HG03196 (cell line): Measurements from ENCODE around the gene PRDX1.
"Not testable (repeated sequence)": the region's sequence is repeated elsewhere in the genome, so short reads cannot be mapped to it uniquely, and the experiment has no call there.

Experiments used
- ATAC-seq: cut with Tn5 transposase; IDR thresholded peaks from one replicate; pipeline ENCODE4 v1.9.1; 2021; ENCODE audit not compliant: unreplicated experiment

PRDX1 gene

DNA sequence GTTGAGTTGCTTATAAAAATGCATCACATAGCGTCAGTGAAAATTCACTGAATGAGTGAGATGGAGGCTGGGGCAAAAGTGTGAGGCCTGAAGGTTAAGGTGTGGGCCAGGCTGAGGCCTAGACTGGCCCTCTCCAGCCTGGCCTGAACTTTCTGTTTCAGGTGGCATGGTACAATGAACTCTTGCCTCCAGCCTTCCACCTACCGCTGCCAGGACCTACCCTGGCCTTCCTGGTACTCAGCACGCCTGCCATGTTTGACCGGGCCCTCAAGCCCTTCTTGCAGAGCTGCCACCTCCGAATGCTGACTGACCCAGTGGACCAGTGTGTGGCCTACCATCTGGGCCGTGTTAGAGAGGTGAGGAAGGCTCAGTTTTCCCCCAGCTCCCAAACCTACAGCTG lies 14.5 kb downstream of the PRDX1 start:
- no peak for ATAC-seq

DNA sequence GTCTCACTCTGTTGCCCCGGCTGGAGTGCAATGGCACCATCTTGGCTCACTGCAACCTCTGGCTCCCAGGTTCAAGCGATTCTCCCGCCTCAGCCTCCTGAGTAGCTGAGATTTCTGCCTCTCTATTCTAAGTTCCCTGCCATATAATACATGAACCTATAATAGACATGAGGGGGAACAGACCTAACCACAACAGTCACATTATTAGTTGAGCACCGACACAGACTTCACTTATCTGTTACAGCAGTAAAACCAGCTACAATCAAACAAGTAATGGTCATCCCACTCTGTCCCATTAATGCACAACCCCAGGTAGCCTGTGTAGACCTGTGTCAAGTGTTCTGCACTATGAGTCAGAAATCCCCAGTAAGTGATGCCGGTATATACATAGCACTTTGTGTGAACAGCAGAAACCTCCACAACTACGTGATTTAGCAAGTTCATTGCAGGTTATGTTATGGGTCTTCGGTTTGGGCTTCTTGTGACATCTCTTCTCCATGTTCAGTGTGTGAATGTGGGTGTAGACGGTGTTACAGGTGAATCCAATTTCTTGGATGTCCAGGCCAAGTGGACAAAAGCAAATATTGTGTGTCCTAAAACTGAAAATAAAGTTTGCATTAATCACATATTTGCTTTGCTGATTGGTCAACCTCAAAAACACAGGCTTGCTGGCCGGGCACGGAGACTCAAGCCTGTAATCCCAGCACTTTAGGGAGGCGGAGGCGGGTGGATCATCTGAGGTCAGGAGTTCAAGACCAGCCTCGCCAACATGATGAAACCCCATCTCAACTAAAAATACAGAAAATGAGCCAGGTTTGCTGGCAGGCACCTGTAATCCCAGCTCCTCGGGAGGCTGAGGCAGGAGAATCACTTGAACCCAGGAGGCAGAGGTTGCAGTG lies 18.0 kb downstream of the PRDX1 start:
- ATAC-seq, result no peak

DNA sequence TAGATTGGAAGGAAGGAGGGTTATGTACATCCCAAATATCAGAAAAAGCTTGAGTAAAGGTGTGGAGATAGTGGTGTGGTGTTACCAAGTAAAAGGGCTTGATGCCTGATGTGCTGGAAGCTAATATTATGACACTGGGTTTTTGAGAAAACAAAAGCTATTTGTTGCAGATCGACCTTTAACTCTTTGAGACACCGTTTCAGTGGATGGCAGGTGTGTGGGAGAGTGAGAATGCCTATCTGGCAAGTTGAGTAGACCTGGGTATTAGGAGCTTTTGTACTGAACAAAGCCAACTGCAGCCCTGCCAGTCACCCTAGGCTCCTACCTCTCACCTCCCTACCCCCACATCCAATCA lies 20.2 kb downstream of the PRDX1 start:
- ATAC-seq, result no peak

DNA sequence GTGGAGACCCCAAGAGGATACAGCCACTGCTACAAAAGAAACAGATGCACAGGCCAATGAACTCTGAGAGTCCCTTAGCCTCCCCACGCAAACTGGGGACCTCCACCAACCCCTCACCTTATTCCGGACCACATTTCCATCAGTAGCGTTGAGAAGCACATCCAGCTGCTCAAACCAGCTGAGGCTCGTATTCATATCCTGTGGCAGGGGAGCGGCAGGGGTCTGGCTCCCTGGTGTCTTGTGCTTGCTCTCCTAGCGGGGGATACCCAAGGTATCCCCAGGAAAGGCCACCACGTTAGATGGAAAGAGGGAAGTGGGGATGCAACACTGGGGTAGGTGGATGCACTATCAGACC lies 22.3 kb downstream of the PRDX1 start:
- peak; percentile 5 for ATAC-seq

DNA sequence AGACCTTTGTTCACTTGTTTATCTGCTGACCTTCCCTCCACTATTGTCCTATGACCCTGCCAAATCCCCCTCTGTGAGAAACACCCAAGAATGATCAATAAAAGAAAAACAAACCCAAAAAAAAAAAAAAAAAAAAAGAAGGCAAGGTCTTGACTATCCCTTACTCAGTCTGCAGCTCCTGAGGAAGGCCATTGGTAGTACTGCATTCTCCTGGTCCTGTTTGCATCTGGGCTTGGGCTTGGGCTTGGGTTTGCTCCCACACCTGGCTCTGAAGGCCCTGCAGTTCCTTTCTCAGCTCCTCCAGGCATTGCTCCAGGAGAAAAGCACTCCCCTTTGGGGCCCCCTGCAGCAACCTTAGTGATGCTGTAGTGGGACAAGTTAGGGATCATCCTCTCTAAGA lies 23.4 kb downstream of the PRDX1 start:
- ATAC-seq, result no peak

DNA sequence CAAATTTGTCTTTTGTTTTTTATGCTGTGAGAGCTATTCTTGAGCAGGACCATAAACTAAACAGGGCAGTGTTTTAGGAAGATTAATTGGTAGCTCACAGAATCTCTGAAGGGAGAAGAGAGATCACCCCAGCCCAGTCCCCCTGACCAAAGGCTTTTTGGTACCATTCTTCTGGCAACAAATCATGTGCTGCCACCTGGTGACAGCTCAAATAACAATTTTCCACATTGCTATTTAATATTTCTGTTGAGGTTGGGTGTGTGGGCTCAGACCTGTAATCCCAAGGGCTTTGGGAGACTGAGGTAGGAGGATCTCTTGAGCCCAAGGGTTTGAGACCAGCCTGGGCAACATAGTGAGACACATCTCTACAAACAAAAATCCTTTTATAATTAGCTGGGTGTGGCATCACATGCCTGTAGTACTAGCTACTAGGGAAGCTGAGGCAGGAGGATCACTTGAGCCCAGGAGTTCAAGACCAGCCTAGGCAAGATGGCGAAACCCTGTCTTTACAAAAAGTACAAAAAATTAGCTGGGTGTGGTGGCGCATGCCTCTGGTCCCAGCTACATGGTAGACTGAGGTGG lies 28.5 kb downstream of the PRDX1 start:
- ATAC-seq, result no peak

DNA sequence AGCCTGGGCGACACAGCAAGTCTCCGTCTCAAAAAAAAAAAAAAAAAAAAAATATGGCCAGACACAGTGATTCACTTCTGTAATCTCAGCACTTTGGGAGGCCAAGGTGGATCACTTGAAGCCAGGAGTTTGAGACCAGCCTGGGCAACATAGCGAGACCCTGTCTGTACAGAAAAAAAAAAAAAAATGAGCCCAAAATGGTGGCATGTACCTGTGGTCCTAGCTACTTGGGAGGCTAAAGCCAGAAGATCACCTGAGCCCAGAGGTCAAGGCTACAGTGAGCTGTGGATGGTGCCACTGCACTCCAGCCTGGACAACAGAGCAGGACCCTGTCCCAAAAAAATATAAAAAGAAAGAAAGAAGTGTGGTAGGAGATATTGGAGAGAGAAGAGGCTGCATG lies 29.0 kb downstream of the PRDX1 start:
- ATAC-seq, result no peak

DNA sequence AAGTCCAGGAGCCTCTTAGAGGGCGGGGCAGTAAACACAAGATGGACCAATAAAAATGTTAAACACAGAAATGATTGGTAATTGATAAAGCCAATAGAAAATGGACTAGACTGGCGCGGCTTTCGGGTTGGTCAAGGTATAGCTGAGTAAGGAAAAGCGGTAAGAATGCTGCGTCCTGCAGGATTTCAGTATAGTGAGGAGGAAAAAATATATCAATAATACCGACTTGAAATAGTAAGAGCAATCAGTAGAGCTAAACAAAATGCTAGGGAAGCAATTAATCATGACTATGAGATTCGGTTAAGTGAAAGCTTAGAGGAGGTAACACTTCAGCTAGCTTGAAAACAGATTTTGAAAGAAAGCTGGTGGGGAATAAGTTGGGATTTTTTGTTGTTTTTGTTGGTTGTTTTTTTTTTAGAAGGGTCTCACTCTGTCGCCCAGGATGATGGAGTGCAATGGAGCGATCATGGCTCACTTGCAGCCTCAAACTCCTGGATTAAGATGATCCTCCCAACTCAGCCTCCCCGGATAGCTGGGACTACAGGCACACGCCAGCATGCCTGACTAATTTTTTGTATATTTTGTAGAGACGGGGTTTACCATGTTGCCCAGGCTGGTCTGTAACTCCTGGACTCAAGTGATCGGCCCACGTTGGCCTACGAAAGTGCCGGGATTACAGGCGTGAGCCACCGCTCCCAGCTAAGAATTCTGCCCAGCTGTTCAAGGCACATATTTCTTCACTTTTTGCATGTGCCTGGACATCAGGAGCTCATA lies 30.0 kb downstream of the PRDX1 start:
- no peak for ATAC-seq

DNA sequence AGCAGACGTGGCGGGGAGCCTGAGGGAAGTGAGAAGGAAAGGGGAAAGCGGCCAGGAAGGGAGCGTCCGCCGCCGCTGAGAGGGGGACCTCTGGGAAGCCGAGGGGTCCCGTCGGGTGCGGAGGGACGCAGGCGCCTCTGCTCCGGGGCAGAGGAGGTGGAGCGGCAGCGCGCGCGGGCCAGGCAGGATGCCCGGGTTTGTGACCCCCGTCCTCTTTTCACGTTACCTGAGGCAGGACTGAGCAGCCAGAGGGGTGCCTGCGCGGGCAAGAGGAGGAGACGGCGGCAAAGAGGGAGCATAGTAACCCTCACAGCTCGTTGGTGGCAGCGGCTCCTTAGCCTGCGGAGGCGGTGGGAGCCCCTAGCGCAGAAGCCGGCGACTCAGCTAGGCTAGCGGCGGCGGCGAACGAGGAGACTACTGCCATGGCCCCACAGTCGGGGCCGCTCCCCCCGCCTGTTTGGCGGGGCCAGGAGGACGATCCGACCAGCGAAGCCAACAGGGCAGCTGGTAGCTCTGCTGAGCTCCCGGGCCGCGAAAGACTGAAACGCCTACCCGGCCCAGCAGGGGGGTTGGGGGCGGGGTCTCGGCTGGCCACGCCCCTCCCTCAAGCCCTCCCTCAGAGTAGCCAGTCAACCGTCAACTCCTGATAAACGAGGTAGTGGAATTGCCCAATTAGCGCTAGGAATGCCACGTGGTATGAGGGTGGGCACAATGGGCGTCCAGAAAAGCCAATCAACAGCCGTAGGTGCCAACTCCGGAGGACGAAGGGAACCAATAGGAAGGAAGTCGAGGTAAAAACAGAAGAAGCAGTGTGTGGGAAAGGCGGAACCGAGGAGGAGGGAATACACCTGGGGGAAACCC lies 30.8 kb downstream of the PRDX1 start, which contains the start of gene TESK2:
TSS of gene TESK2 (minus strand) at position 538 of the 861 bp plus-strand sequence. CDS start 33,378 bp downstream, outside the sequence.
- ATAC-seq, result peak; percentile 88

DNA sequence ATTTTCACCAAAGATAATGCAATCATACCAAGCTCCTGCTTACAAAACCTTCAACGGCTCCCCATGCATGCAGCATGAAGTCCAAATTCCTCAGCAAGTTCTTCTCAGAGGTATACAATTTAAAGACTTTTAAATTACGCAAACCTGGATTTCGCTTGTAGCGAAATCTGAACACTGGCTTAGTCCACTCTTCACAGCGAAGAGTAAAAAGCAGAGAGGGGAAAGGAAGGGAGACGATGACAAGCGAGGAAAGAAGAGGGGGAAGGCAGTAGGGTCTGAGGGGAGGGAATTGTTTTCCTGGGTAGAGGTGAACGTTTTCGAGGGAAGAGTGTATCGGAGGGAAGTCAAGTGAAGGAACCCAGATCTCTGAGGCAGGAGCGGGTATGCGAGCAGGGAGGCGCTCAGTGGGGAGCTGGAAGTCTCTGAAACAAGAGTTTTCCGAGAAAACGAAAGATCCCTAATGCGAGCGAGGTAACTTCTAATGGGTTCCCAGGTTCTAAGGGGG lies 31.5 kb downstream of the PRDX1 start:
- ATAC-seq, result no peak

DNA sequence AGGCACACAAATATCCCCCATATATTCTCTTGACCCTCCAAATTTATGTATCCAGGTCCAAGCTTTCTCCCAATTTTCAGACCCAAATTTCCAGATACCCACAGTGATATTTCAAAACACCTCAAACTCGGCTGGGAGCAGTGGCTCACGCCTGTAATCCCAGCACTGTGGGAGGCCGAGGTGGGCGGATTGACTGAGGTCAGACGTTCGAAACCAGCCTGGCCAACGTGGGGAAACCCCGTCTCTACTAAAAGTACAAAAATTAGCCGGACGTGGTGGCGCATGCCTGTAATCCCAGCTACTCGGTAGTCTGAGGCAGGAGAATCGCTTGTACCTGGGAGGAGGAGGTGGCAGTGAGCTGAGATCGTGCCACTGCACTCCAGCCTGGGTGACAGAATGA lies 32.3 kb downstream of the PRDX1 start:
- not testable (repeated sequence) for ATAC-seq

DNA sequence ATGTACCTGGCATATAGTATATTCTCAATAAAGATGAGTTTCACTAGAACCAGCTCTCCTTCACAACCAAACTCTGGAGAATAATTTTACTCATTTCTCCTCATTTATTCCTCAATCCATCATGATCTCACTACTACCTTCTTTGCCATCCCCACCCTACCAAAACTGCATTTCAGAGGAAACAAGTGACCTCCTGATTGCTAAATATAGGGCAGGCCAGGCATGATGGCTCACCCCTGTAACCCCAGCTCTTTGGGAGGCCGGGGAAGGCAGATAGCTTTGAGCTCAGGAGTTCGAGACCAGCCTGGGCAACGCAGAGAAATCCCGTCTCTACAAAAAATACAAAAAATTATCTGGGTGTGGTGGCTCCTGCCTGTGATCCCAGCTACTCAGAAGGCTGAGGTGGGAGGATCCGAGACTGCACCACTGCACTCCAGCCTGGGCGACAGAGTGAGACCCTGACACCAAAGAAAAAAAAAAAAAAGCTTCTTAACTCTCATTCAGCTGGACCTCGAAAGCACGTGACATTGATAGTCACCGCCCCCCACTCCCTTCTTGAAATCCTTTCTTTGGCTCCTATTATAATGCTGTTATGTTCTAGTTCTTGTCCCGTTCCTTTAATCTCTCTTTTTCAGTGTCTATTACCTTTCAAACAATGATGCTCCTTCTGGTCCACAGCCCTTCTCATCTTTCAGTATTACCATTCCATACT lies 32.9 kb downstream of the PRDX1 start:
- ATAC-seq, result no peak

DNA sequence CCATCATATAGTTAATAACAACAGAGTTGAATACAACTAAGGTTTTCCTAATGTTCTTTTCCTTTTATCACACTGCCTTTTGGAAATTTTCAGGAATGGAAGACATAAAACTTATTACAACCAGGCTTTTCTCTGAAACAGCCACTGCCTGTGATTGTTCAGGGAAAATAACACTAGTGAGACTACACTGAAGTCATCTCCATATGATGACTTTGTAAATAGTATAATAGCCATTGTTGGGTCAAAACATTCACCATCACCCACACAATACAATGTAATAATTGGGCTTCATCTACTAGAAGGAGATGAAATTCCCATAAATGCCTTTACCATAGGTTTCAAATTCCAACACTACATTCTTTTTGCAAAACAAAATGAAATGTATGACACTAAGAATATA lies 35.7 kb downstream of the PRDX1 start:
- ATAC-seq, result no peak

DNA sequence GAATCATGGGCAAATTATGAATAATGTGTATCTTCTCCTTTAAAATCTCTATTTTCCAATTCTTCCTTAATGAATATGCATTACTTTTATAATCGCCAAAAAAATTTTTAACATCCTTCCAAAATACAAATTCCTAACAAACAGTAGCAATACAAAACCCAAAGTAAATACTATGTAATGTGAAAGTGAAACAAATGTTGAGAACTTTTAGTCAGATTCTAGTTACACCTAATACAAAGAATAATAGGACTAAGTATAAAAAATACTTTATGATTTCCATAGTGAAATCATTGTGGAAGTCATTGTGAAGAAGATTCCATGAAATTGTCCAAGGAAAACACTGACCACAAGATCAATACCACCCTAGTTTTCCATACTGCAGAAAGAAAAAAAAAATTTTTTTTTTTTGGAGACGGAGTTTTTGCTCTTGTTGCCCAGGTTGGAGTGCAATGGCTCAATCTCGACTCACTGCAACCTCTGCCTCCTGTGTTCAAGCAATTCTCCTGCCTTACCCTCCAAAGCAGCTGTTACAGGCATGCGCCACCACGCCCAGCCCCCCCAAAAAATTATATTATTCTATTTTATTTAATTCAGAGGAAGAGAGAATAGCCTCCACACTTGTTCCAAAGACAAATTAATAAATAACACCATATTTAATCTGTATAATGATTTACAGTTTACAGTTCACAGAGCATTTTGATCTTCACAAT lies 42.5 kb downstream of the PRDX1 start:
- ATAC-seq, result no peak

DNA sequence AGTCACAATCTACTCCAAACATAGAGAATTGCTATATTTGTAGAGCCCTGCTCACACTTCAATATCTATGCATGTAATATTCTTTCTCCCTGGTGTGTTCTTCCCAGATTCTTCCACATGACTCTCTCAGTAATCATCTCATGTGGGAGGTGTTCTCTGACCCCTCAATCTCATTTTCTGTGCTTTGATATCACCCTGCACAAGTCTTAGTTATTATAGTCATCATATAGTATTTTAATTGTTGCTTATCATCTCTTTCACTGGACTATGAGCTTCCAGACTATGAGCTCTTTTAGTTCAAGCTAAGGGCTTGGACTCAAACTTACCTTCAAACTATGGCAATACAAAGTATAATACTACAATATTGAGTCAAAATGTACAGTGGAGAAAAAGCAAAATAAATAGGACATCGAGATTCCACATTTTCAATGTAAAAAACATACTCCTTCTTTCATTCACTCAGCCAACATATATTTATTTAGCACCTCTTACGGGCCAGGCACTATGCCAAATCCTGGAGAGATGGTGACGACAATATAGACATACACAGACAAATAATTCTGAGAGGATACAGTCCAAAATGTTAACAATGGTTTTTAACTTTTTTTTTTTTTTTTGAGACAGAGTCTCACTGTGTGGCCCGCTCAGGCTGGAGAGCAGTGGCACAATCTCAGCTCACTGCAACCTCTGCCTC lies 43.4 kb downstream of the PRDX1 start:
- no peak for ATAC-seq

DNA sequence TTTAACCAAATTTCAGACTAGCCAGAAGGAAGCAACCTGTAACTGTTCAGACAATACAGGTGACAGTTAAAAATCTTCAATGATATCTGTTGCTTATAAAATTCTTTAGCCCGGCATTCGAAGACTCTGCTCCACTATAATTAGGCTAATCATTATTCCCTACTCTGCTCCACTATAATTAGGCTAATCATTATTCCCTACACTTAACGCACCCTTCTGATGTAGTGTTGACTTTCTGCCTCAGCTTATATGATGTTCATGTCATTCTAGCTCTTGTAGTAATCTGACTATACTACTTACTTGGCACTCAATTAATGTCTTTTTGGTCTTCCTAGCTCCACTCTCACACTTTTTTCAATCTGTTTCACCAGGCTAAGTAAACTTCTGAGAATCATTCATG lies 44.0 kb downstream of the PRDX1 start:
- no peak for ATAC-seq

DNA sequence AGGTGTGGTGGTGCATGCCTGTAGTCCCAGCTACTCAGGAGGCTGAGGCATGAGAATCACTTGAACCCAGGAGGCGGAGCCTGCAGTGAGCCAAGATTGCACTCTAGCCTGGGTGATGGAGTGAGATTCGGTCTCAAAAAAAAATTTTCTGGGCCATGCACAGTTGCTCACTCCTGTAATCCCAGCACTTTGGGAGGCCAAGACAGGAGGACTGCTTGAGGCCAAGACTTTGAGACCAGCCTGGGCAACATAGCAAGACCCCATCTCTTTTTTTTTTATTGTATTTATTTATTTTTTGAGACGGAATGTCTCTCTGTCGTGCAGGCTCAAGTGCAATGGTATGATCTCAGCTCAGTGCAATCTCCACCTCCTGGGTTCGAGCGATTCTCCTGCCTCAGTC lies 47.5 kb downstream of the PRDX1 start:
- ATAC-seq, result not testable (repeated sequence)

DNA sequence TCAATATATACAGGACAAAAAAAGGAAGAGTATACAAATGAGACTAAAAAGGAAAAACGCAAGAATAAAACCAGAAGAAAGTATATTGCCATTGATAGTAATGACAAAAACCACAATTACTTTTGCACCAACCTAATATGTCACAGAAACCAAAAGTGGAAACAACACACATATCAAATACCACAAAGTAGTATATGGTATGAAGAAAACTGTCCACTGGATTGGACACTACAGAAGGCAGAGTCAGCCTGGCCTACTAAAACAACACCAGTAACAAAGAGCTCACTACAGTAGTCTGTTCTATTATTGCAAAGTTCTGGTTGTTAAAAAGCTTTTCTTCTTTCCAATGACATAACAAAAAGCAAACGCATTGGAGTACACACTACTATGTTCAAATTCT lies 48.4 kb downstream of the PRDX1 start:
- peak; percentile 53 for ATAC-seq

DNA sequence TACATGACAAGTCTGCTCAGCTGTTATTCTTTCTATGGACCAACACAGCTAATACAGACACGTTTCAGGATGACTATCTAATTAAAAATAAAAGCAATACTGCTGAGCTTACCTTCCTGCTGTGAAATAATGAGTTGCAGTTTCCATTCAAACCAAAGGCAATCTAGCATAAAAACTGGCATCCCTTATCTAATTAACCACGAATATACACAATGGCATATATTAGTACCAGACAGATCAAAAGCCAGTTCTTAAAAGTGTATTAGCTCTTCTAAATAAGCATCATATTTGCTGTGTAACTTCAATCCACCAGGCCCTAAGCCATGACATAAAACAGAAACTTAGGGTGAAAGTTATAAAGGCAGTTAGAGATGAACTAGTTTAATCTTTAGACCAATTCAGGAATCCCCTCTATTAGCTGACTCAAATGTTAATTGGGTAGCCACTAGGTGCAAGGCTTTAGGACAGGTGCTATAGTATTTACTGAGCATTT lies 51.3 kb downstream of the PRDX1 start:
- no peak for ATAC-seq
